ENCODE measurements around the gene PPP1R12A. TPM values are rescaled to one million over a fixed set of nuclear protein-coding genes. Genes with fewer than 3 reads are reported as not detected.
A peak's percentile ranks its signal among the peaks of the same experiment; 100 is the strongest.

The PPP1R12A gene
- total RNA-seq, 2 donors from 2014 or later = 66.6 to 67.5 TPM

- peaks cover 33 to 59% of the 10 kb centered on the region in 2 donors for H3K36me3 Mint-ChIP-seq (ENCODE audit: insufficient read depth in 2 of 2)
- peaks cover 17% of the 10 kb centered on the region for H3K4me1 Mint-ChIP-seq (ENCODE audit: low read depth)
- no peak overlapping the region for H3K4me3 Mint-ChIP-seq
- H3K9me3 Mint-ChIP-seq = peaks cover 10 to 16% of the 10 kb centered on the region in 2 donors
- DNase-seq = no peak
- peak overlapping the region; percentile 11 for H3K27ac Mint-ChIP-seq
- no peaks in the 10 kb centered on the region for H3K27me3 Mint-ChIP-seq (ENCODE audit: low read depth)
- ATAC-seq (replicated peaks in 1 of 2) = no peak
Measured at GRCh38 chr12:79841878-79842265, 93.0 kb downstream of the PPP1R12A start.

GRCh38 chr12:79841248-79841877 is 93.5 kb downstream of the PPP1R12A start:
- Mint-ChIP-seq H3K27ac (peak overlapping the region; percentile 11), H3K4me3 (peak overlapping the region in 1 of 2 donors; percentile 23), H3K27me3 (ENCODE audit: low read depth) (no peaks in the 10 kb centered on the region), H3K4me1 (ENCODE audit: low read depth) (peaks cover 17% of the 10 kb centered on the region), H3K9me3 (peaks cover 10 to 16% of the 10 kb centered on the region in 2 donors), H3K36me3 (ENCODE audit: insufficient read depth in 2 of 2) (peaks cover 33 to 59% of the 10 kb centered on the region in 2 donors)
- DNase-seq = no peak
- peak in 1 of 2 donors; percentile 53 for ATAC-seq (replicated peaks in 1 of 2)

- no peak overlapping the region for H3K4me3 Mint-ChIP-seq
- ATAC-seq (replicated peaks in 1 of 2) (no peak), DNase-seq (no peak)
- peak overlapping the region; percentile 13 for H3K27ac Mint-ChIP-seq
- no peaks in the 10 kb centered on the region for H3K27me3 Mint-ChIP-seq (ENCODE audit: low read depth)
- H3K9me3 Mint-ChIP-seq = peaks cover 6 to 16% of the 10 kb centered on the region in 2 donors
- H3K36me3 Mint-ChIP-seq (ENCODE audit: insufficient read depth in 2 of 2) = peaks cover 24 to 46% of the 10 kb centered on the region in 2 donors
- peaks cover 22% of the 10 kb centered on the region for H3K4me1 Mint-ChIP-seq (ENCODE audit: low read depth)
Measured at GRCh38 chr12:79838359-79838758, 96.5 kb downstream of the PPP1R12A start.

GRCh38 chr12:79837575-79837974 is 97.3 kb downstream of the PPP1R12A start:
- ATAC-seq (replicated peaks in 1 of 2) (no peak), DNase-seq (no peak)
- Mint-ChIP-seq H3K27me3 (ENCODE audit: low read depth) (no peaks in the 10 kb centered on the region), H3K4me3 (no peak overlapping the region), H3K36me3 (ENCODE audit: insufficient read depth in 2 of 2) (peaks cover 24 to 40% of the 10 kb centered on the region in 2 donors), H3K4me1 (ENCODE audit: low read depth) (peaks cover 23% of the 10 kb centered on the region), H3K27ac (no peak overlapping the region), H3K9me3 (peaks cover 6 to 16% of the 10 kb centered on the region in 2 donors)

GRCh38 chr12:79835377-79835843 is 99.5 kb downstream of the PPP1R12A start:
- Mint-ChIP-seq H3K36me3 (ENCODE audit: insufficient read depth in 2 of 2) (peaks cover 20 to 25% of the 10 kb centered on the region in 2 donors), H3K4me3 (no peak overlapping the region), H3K9me3 (peaks cover 4 to 12% of the 10 kb centered on the region in 2 donors), H3K27me3 (ENCODE audit: low read depth) (no peaks in the 10 kb centered on the region), H3K27ac (peak overlapping the region; percentile 26), H3K4me1 (ENCODE audit: low read depth) (peaks cover 26% of the 10 kb centered on the region)
- DNase-seq (no peak), ATAC-seq (replicated peaks in 1 of 2) (no peak)

GRCh38 chr12:79834712-79835376 is 100.1 kb downstream of the PPP1R12A start:
- H3K4me1 Mint-ChIP-seq (ENCODE audit: low read depth) = peaks cover 26% of the 10 kb centered on the region
- no peak overlapping the region for H3K4me3 Mint-ChIP-seq
- no peak for ATAC-seq (replicated peaks in 1 of 2)
- peaks cover 17 to 21% of the 10 kb centered on the region in 2 donors for H3K36me3 Mint-ChIP-seq (ENCODE audit: insufficient read depth in 2 of 2)
- H3K9me3 Mint-ChIP-seq = peaks cover 2 to 9% of the 10 kb centered on the region in 2 donors
- no peak overlapping the region for H3K27ac Mint-ChIP-seq
- no peaks in the 10 kb centered on the region for H3K27me3 Mint-ChIP-seq (ENCODE audit: low read depth)
- no peak for DNase-seq

GRCh38 chr12:79830440-79830839 is 104.5 kb downstream of the PPP1R12A start:
- no peak overlapping the region for H3K4me3 Mint-ChIP-seq
- no peaks in the 10 kb centered on the region for H3K9me3 Mint-ChIP-seq
- peaks cover 33% of the 10 kb centered on the region for H3K4me1 Mint-ChIP-seq (ENCODE audit: low read depth)
- H3K36me3 Mint-ChIP-seq (ENCODE audit: insufficient read depth in 2 of 2) = peaks cover 0 to 5% of the 10 kb centered on the region in 2 donors
- DNase-seq (no peak), ATAC-seq (replicated peaks in 1 of 2) (no peak)
- no peaks in the 10 kb centered on the region for H3K27me3 Mint-ChIP-seq (ENCODE audit: low read depth)
- H3K27ac Mint-ChIP-seq = peak overlapping the region; percentile 40

GRCh38 chr12:79828924-79829323 is 106.0 kb downstream of the PPP1R12A start:
- H3K9me3 Mint-ChIP-seq = no peaks in the 10 kb centered on the region
- ATAC-seq (replicated peaks in 1 of 2) (no peak), DNase-seq (no peak)
- peaks cover 23% of the 10 kb centered on the region for H3K4me1 Mint-ChIP-seq (ENCODE audit: low read depth)
- H3K27ac Mint-ChIP-seq = no peak overlapping the region
- H3K4me3 Mint-ChIP-seq = no peak overlapping the region
- H3K27me3 Mint-ChIP-seq (ENCODE audit: low read depth) = no peaks in the 10 kb centered on the region
- peaks cover 0 to 5% of the 10 kb centered on the region in 2 donors for H3K36me3 Mint-ChIP-seq (ENCODE audit: insufficient read depth in 2 of 2)

- H3K4me1 Mint-ChIP-seq (ENCODE audit: low read depth) = peaks cover 9% of the 10 kb centered on the region
- H3K9me3 Mint-ChIP-seq = no peaks in the 10 kb centered on the region
- ATAC-seq (replicated peaks in 1 of 2) = no peak
- no peaks in the 10 kb centered on the region for H3K27me3 Mint-ChIP-seq (ENCODE audit: low read depth)
- H3K27ac Mint-ChIP-seq = no peak overlapping the region
- H3K36me3 Mint-ChIP-seq (ENCODE audit: insufficient read depth in 2 of 2) = peaks cover 0 to 5% of the 10 kb centered on the region in 2 donors
- H3K4me3 Mint-ChIP-seq = no peak overlapping the region
- DNase-seq = no peak
Measured at GRCh38 chr12:79827484-79827883, 107.4 kb downstream of the PPP1R12A start.

- no peak for ATAC-seq (replicated peaks in 1 of 2)
- no peak for DNase-seq
- peaks cover 7% of the 10 kb centered on the region for H3K4me1 Mint-ChIP-seq (ENCODE audit: low read depth)
- H3K9me3 Mint-ChIP-seq = no peaks in the 10 kb centered on the region
- H3K27ac Mint-ChIP-seq = no peak overlapping the region
- no peaks in the 10 kb centered on the region for H3K27me3 Mint-ChIP-seq (ENCODE audit: low read depth)
- peaks cover 0 to 5% of the 10 kb centered on the region in 2 donors for H3K36me3 Mint-ChIP-seq (ENCODE audit: insufficient read depth in 2 of 2)
- no peak overlapping the region for H3K4me3 Mint-ChIP-seq
Measured at GRCh38 chr12:79826267-79827128, 108.4 kb downstream of the PPP1R12A start.

- DNase-seq (no peak), ATAC-seq (replicated peaks in 1 of 2) (peak in 1 of 2 donors; percentile 25)
- no peaks in the 10 kb centered on the region for H3K4me1 Mint-ChIP-seq (ENCODE audit: low read depth)
- H3K36me3 Mint-ChIP-seq (ENCODE audit: insufficient read depth in 2 of 2) = peaks cover 1 to 11% of the 10 kb centered on the region in 2 donors
- H3K27me3 Mint-ChIP-seq (ENCODE audit: low read depth) = no peaks in the 10 kb centered on the region
- H3K9me3 Mint-ChIP-seq = no peaks in the 10 kb centered on the region
- H3K27ac Mint-ChIP-seq = no peak overlapping the region
- no peak overlapping the region for H3K4me3 Mint-ChIP-seq
Measured at GRCh38 chr12:79822475-79822874, 112.4 kb downstream of the PPP1R12A start.

GRCh38 chr12:79818856-79819255 is 116.0 kb downstream of the PPP1R12A start:
- no peak for DNase-seq
- peaks cover 1 to 15% of the 10 kb centered on the region in 2 donors for H3K36me3 Mint-ChIP-seq (ENCODE audit: insufficient read depth in 2 of 2)
- ATAC-seq (replicated peaks in 1 of 2) = no peak
- no peaks in the 10 kb centered on the region for H3K4me1 Mint-ChIP-seq (ENCODE audit: low read depth)
- H3K4me3 Mint-ChIP-seq = no peak overlapping the region
- H3K27ac Mint-ChIP-seq = peak overlapping the region; percentile 48
- no peaks in the 10 kb centered on the region for H3K9me3 Mint-ChIP-seq
- no peaks in the 10 kb centered on the region for H3K27me3 Mint-ChIP-seq (ENCODE audit: low read depth)
